Panc1 (cell line): ENCODE data around the gene FAM120B. TPM values are rescaled to one million over a fixed set of nuclear protein-coding genes. Genes with fewer than 3 reads are reported as not detected.

ENCODE experiments used
- ATAC-seq: fragments of 200-7000 bp; cut with Tn5 transposase; 2 replicates; pipeline ENCODE4 v1.9.1; 2020; ENCODE audit warnings: mild to moderate bottlenecking, moderate library complexity
- BruUV-seq: library from RNA; stranded (reverse); fragments of 400-500 nt; replicated peaks from 2 replicates; lab custom pipeline; 2021; lab: Mats Ljungman, UMichigan
- CTCF ChIA-PET: fragments of 300-600 bp; sonication (Branson Sonifier 250); formaldehyde crosslinking; loops from one replicate; lab custom pipeline; 2022; ENCODE audit warnings: antibody characterized with exemption; lab: Charles Lee
- POLR2A ChIA-PET: fragments of 300-600 bp; sonication (Branson Sonifier 250); formaldehyde crosslinking; loops from one replicate; lab custom pipeline; 2022; ENCODE audit warnings: antibody characterized with exemption; lab: Charles Lee
- DNase-seq: peaks from one replicate; pipeline ENCODE4 v3.0.0-alpha.2; 2010; ENCODE audit warnings: low read depth, low spot score
- H3K27ac ChIP-seq: 2 replicates; pipeline ENCODE4 v1.5.1; 2011; ENCODE audit warnings: mild to moderate bottlenecking, low read length, inconsistent platforms
- H3K27me3 ChIP-seq: fragments of 200-500 bp; sonication (Bioruptor generic); 2 replicates; pipeline ENCODE4 v1.6.0; 2014; ENCODE audit warnings: low read length, inconsistent platforms; ENCODE audit not compliant: control insufficient read depth, insufficient read depth
- H3K36me3 ChIP-seq: fragments of 200-500 bp; sonication (Bioruptor generic); 2 replicates; pipeline ENCODE4 v1.5.1; 2014; ENCODE audit warnings: inconsistent platforms, mild to moderate bottlenecking, low read length, moderate library complexity; ENCODE audit not compliant: control insufficient read depth, insufficient read depth
- H3K4me1 ChIP-seq: 2 replicates; pipeline ENCODE4 v1.5.1; 2011; ENCODE audit warnings: inconsistent platforms, mild to moderate bottlenecking, low read length, moderate library complexity; ENCODE audit not compliant: control insufficient read depth, insufficient read depth
- H3K4me3 ChIP-seq, 2 experiments: 2 replicates each; pipeline ENCODE4 v1.5.1; 2011 to 2012; ENCODE audit warnings: low read depth in 2 of 2, low read length in 2 of 2, mild to moderate bottlenecking in 2 of 2, inconsistent platforms in 1 of 2, moderate library complexity in 1 of 2
- H3K9me3 ChIP-seq: fragments of 200-500 bp; sonication (Bioruptor generic); 2 replicates; pipeline ENCODE4 v1.5.1; 2014; ENCODE audit warnings: low read depth, mild to moderate bottlenecking, inconsistent platforms, low read length, moderate library complexity; ENCODE audit not compliant: control insufficient read depth, insufficient read depth
- CTCF ChIP-seq: fragments of 450-650 bp; IDR thresholded peaks from 2 replicates; pipeline ENCODE4 v1.5.1; 2017; ENCODE audit warnings: mild to moderate bottlenecking
- POLR2AphosphoS5 ChIP-seq: IDR thresholded peaks from 2 replicates; pipeline ENCODE4 v1.6.1; 2012; ENCODE audit warnings: mild to moderate bottlenecking, low read depth, low read length, moderate library complexity
- REST ChIP-seq, 2 experiments: IDR thresholded peaks; 2 replicates each; pipeline ENCODE4 v1.6.1; 2011 to 2012; ENCODE audit warnings: low read depth in 2 of 2, control low read depth in 1 of 2, low read length in 1 of 2, mild to moderate bottlenecking in 1 of 2, moderate library complexity in 1 of 2; ENCODE audit not compliant: insufficient read depth in 1 of 2
- SIN3A ChIP-seq: IDR thresholded peaks from 2 replicates; pipeline ENCODE4 v1.6.1; 2012; ENCODE audit warnings: low read depth, mild to moderate bottlenecking, low read length, moderate library complexity, borderline replicate concordance; ENCODE audit not compliant: insufficient read depth
- TCF7L2 ChIP-seq: IDR thresholded peaks from 2 replicates; pipeline ENCODE4 v1.6.1; 2011; ENCODE audit warnings: mild to moderate bottlenecking, low read depth, low read length, inconsistent platforms
- in situ Hi-C: cut with HindIII; loops from 2 replicates; pipeline ENCODE4 v1.10.0; 2016; ENCODE audit warnings: low sequenced_read_pairs, low pct_unique_long_range_greater_than_20kb
- intact Hi-C: fragments of 100-400 bp; cut with micrococcal nuclease; formaldehyde crosslinking; loops from one replicate; pipeline ENCODE4 v1.10.0; 2022; ENCODE audit not compliant: unreplicated experiment
- total RNA-seq: library from RNA; stranded (reverse); gene quantifications from one replicate; pipeline ENCODE4 v1.2.1, GENCODE V29; 2021; ENCODE audit not compliant: unreplicated experiment

Gene FAM120B
- total RNA-seq, 1 experiment from 2014 or later, result 38.0 TPM

GRCh38 chr6:170371588-170371987, 65.0 kb downstream of the FAM120B start:
- no peak overlapping the region for H3K4me3 ChIP-seq
- in situ Hi-C loops (no loop called here), intact Hi-C loops (no loop called here)
- BruUV-seq, result no TSS peak
- POLR2A ChIA-PET, result no interaction called here
- H3K4me1 ChIP-seq, result no peaks in the 10 kb centered on the region
- no peak overlapping the region for H3K27ac ChIP-seq
- no peak for TF ChIP-seq TCF7L2
- TF ChIP-seq SIN3A, result no peak
- TF ChIP-seq REST (IDR thresholded peaks at IDR 0.05; ENCODE audit: insufficient read depth in 1 of 2, low read depth in 2 of 2, low read length in 1 of 2), result no peak
- TF ChIP-seq CTCF, result no peak
- no peak for TF ChIP-seq POLR2AphosphoS5
- no peak for ATAC-seq
- peaks cover 4% of the 10 kb centered on the region; the same call in 1 of the 2 replicates for H3K36me3 ChIP-seq
- no peaks in the 10 kb centered on the region for H3K9me3 ChIP-seq
- DNase-seq, result no peak
- CTCF ChIA-PET, result no interaction called here
- no peaks in the 10 kb centered on the region for H3K27me3 ChIP-seq

GRCh38 chr6:170372380-170373325, 66.1 kb downstream of the FAM120B start:
- Histone ChIP-seq H3K4me3 (no peak overlapping the region), H3K9me3 (no peaks in the 10 kb centered on the region), H3K27ac (no peak overlapping the region), H3K27me3 (no peaks in the 10 kb centered on the region), H3K4me1 (no peaks in the 10 kb centered on the region), H3K36me3 (peaks cover 4% of the 10 kb centered on the region; the same call in 1 of the 2 replicates)
- DNase-seq, result no peak
- POLR2A ChIA-PET, result no interaction called here
- CTCF ChIA-PET, result no interaction called here
- no peak for TF ChIP-seq SIN3A
- TF ChIP-seq POLR2AphosphoS5, result no peak
- TF ChIP-seq REST (IDR thresholded peaks at IDR 0.05; ENCODE audit: insufficient read depth in 1 of 2, low read depth in 2 of 2, low read length in 1 of 2), result no peak
- TF ChIP-seq CTCF, result no peak
- TF ChIP-seq TCF7L2, result no peak
- ATAC-seq, result no peak
- intact Hi-C loops (no loop called here), in situ Hi-C loops (no loop called here)
- no TSS peak for BruUV-seq
